Ovary (tissue), 9 donors: ENCODE results near the gene MOB4. TPM values are rescaled to one million over a fixed set of nuclear protein-coding genes. Genes with fewer than 3 reads are reported as not detected.

Source experiments
- DNase-seq, 5 donors: peaks; one replicate each; pipeline ENCODE4 v3.0.0-alpha.2; 2019 to 2020
- H3K27ac ChIP-seq, 2 donors: fragments of 200-600 bp; one replicate each; pipeline versions ENCODE4 v1.5.1 to v1.8.0; 2019 to 2022
- H3K27me3 ChIP-seq: fragments of 200-600 bp; one replicate; pipeline ENCODE4 v1.8.0; 2022
- H3K36me3 ChIP-seq: fragments of 200-600 bp; sonication (generic); one replicate; pipeline ENCODE4 v1.5.1; 2019
- H3K4me1 ChIP-seq: one replicate; pipeline ENCODE4 v1.8.1; 2013; ENCODE audit warnings: mild to moderate bottlenecking, moderate library complexity; ENCODE audit not compliant: insufficient read depth
- H3K4me3 ChIP-seq: fragments of 200-600 bp; sonication (generic); one replicate; pipeline ENCODE4 v1.5.1; 2017
- H3K9me3 ChIP-seq, 2 donors: fragments of 200-600 bp in 1 of 2; sonication (generic) in 1 of 2; one replicate each; pipeline versions ENCODE4 v1.5.1 to v1.8.1; 2013 to 2019; ENCODE audit warnings: mild to moderate bottlenecking in 1 of 2, moderate library complexity in 1 of 2
- CTCF ChIP-seq, 3 donors: fragments of 450-650 bp in 2 of 3; fragments of 200-600 bp in 1 of 3; IDR thresholded peaks; one replicate each; pipeline versions ENCODE4 v1.5.1 to v1.8.0; 2016 to 2022; ENCODE audit warnings: antibody characterized with exemption in 3 of 3, mild to moderate bottlenecking in 1 of 3
- EP300 ChIP-seq: sonication (generic); formaldehyde crosslinking; IDR thresholded peaks from one replicate; pipeline ENCODE4 v1.6.1; 2017; ENCODE audit warnings: antibody characterized with exemption
- POLR2A ChIP-seq: fragments of 450-650 bp; IDR thresholded peaks from one replicate; pipeline ENCODE4 v1.6.1; 2017; ENCODE audit warnings: antibody characterized with exemption, mild to moderate bottlenecking, moderate library complexity
- WGBS, 3 donors: extraction: QIAGEN DNeasy Blood & Tissue Kit in 1 of 3; methylation state at CpG; one replicate each; pipeline versions ENCODE4 v1.1.5 to v1.1.7; 2013 to 2017; 5-methylcytosine and 5-hydroxymethylcytosine counted together
- intact Hi-C, 4 donors: fragments of 100-400 bp; cut with DNase I; formaldehyde crosslinking; loops; one replicate each; pipeline versions ENCODE4 v1.11.0 to v1.15.1; 2022 to 2023
- polyA plus RNA-seq, 2 donors: library from polyadenylated mRNA; stranded (reverse); fragments of 200-250 nt in 1 of 2; fragments of 350-450 nt in 1 of 2; fragmentation: Illumina TruSeq in 1 of 2; extraction: RNeasy Lipid Tissue Mini Kit (QIAGEN cat#74804) in 1 of 2; gene quantifications; one replicate each; pipeline ENCODE4 v1.2.3, GENCODE V29; 2013 to 2014
- total RNA-seq, 7 donors: library from RNA; depleted of rRNA in 2 of 7; stranded (reverse); fragments of >200 nt in 2 of 7; fragmentation: NEBNext Ultra II Directional in 3 of 7; extraction: Animal tissue kit (Norgen Biotek cat#: 25700) in 3 of 7; gene quantifications; one replicate each; pipeline versions ENCODE4 v1.1.0 to v1.2.4, GENCODE V29; 2016 to 2023
- donor health status: DM: no; HTN: no; CAD: no; lungs with moderate emphysema.
- donor health status: DM: no; HTN: no; CAD: no.
- donor health status: Bipolar disorder and iron deficiency.
- donor health status: DM: yes; HTN: yes; CAD: no.
- donor health status: DM: no; HTN: no; CAD: no.
- donor health status: DM: yes; HTN: yes; CAD: no.

MOB4 gene
- total and polyA plus RNA-seq, 9 donors, result 18.7 to 36.2 (median 25.5) TPM

DNA sequence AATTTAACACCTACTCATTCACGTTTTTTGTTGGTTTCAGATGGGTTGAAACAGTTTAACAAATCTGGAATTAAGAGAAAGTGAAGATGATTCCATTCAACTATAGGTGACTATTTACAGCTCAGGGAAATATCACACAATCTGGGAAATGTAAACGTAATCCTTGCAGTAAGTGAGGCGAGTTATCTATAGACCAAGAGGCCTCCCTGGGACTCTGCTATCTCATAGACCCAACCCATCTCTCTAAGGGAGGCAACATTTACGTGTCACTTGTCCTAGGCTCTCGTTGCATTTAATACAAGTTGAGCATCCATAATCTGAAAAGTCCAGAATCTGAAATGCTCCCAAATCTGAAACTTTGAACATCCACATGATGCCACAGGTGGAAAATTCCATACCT lies 2.0 kb upstream of the MOB4 start:
- peaks cover 5% of the 10 kb centered on the region for H3K4me1 ChIP-seq
- TF ChIP-seq EP300 (no peak), POLR2A (no peak), CTCF (IDR thresholded peaks at IDR 0.05) (no peak)
- no peak overlapping the region for H3K4me3 ChIP-seq
- no peak for DNase-seq
- no peaks in the 10 kb centered on the region for H3K27me3 ChIP-seq
- intact Hi-C loops, result loop anchor here in 1 of 4 donors (10.0 kb wide), 1 partner anchor 191 kb away; the partner anchor contains the start of gene MARS2
- 92 to 94% (median 94%) methylated on average over 5 of the region's 5 CpGs for WGBS, 3 donors
- H3K36me3 ChIP-seq, result no peaks in the 10 kb centered on the region
- H3K27ac ChIP-seq, result no peak overlapping the region
- no peaks in the 10 kb centered on the region for H3K9me3 ChIP-seq

GRCh38 chr2:197514754-197515153 lies 1.1 kb upstream of the MOB4 start:
- 59 to 65% (median 61%) methylated on average over 3 of the region's 3 CpGs for WGBS, 3 donors
- H3K9me3 ChIP-seq, result no peaks in the 10 kb centered on the region

GRCh38 chr2:197515315-197515738 lies 539 bp upstream of the MOB4 start:
- 0 to 1% (median 1%) methylated on average over 16 of the region's 16 CpGs for WGBS, 3 donors
- H3K4me1 ChIP-seq, result peaks cover 5% of the 10 kb centered on the region

More at GRCh38 chr2:197514754-197515153, 1.1 kb upstream of the MOB4 start:
- no peak for DNase-seq
- TF ChIP-seq CTCF (IDR thresholded peaks at IDR 0.05), result no peak
- no peak for TF ChIP-seq POLR2A
- no peak for TF ChIP-seq EP300
- Histone ChIP-seq H3K4me1 (peaks cover 5% of the 10 kb centered on the region), H3K27ac (peak overlapping the region in 1 of 2 donors; percentile 99), H3K36me3 (no peaks in the 10 kb centered on the region), H3K27me3 (no peaks in the 10 kb centered on the region), H3K4me3 (peak overlapping the region; percentile 81)
- intact Hi-C loops, result loop anchor here in 1 of 4 donors (10.0 kb wide), 1 partner anchor 190 kb away; the partner anchor contains the start of gene MARS2

DNA sequence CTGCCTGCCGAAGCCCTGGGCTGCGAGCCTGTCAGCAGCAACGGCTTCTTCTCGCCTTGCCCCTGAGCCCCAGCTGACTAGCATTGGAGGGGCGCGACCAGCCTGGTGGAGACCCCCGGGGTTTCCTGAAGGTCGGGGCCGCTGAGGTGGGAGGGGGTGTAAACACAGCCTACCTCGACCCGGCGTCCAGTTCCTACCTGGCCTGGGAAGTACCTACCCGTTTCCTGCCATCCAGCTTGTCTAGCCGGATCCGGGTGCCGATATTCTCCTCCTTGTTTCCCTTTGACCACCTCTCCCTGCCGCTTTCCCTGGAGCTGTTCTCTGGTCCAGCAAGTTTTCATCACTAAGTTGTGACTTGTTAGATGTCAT lies 511 bp downstream of the MOB4 start:
- Histone ChIP-seq H3K4me1 (peaks cover 5% of the 10 kb centered on the region), H3K36me3 (no peaks in the 10 kb centered on the region), H3K27me3 (no peaks in the 10 kb centered on the region), H3K4me3 (peak overlapping the region; percentile 81), H3K27ac (peak overlapping the region; percentile 84 to 99), H3K9me3 (no peaks in the 10 kb centered on the region)
- intact Hi-C loops, result loop anchor here in 1 of 4 donors (10.0 kb wide), 1 partner anchor 188 kb away; the partner anchor contains the start of gene MARS2
- no peak for DNase-seq
- TF ChIP-seq POLR2A (no peak), CTCF (IDR thresholded peaks at IDR 0.05) (no peak), EP300 (no peak)
- WGBS, 3 donors, result 0 to 1% (median 1%) methylated on average over 17 of the region's 17 CpGs

More at GRCh38 chr2:197515315-197515738, 539 bp upstream of the MOB4 start:
- intact Hi-C loops, result loop anchor here in 1 of 4 donors (10.0 kb wide), 1 partner anchor 189 kb away; the partner anchor contains the start of gene MARS2
- TF ChIP-seq POLR2A (no peak), CTCF (IDR thresholded peaks at IDR 0.05) (no peak), EP300 (no peak)
- Histone ChIP-seq H3K27me3 (no peaks in the 10 kb centered on the region), H3K4me3 (peak overlapping the region; percentile 81), H3K9me3 (no peaks in the 10 kb centered on the region), H3K36me3 (no peaks in the 10 kb centered on the region), H3K27ac (peak overlapping the region; percentile 84 to 99)
- peak in 1 of 5 donors; percentile 23 for DNase-seq
